A549 (cell line): Measurements from ENCODE around the gene ZNF821.

Experiments used
- CTCF ChIP-seq: fragments of >200 bp; sonication (Bioruptor Twin); formaldehyde crosslinking; IDR thresholded peaks from 3 replicates; pipeline ENCODE4 v1.5.1; 2016
- GATA3 ChIP-seq: IDR thresholded peaks from 2 replicates; pipeline ENCODE4 v1.6.1; 2012; ENCODE audit warnings: borderline replicate concordance
- RAD21 ChIP-seq, 2 experiments: fragments of >200 bp in 1 of 2; sonication (Bioruptor Twin) in 1 of 2; formaldehyde crosslinking in 1 of 2; IDR thresholded peaks in 1 of 2; conservative IDR thresholded peaks in 1 of 2; 2 replicates in 1 of 2; 3 replicates in 1 of 2; pipeline ENCODE4 v1.6.1; 2012 to 2018; ENCODE audit warnings: inconsistent platforms in 1 of 2

GRCh38 chr16:71837150-71837549, 46.8 kb downstream of the ZNF821 start:
- TF ChIP-seq GATA3, result no peak
- TF ChIP-seq CTCF, result no peak
- TF ChIP-seq RAD21 (conservative IDR thresholded peaks at IDR 0.05 in 1 of 2, IDR thresholded peaks at IDR 0.05 in 1 of 2), result no peak
